A549 (cell line): Measurements from ENCODE around the gene FER. TPM values are rescaled to one million over a fixed set of nuclear protein-coding genes. Genes with fewer than 3 reads are reported as not detected.

ENCODE experiments used
- ATAC-seq, 2 experiments: fragments of 200-7000 bp in 1 of 2; fragments of >200 bp in 1 of 2; cut with Nextera tagmentation in 1 of 2; cut with Tn5 transposase in 1 of 2; 3 replicates each; pipeline versions ENCODE4 v1.8.0 to v1.9.1; 2018 to 2020; ENCODE audit warnings: mild to moderate bottlenecking in 1 of 2, moderate library complexity in 1 of 2
- CTCF ChIA-PET: fragments of 300-600 bp; sonication (Branson Sonifier 250); formaldehyde crosslinking; extraction: SDS; loops from one replicate; lab custom pipeline; 2021; ENCODE audit warnings: antibody characterized with exemption, inconsistent platforms; lab: Yijun Ruan, JAX
- POLR2A ChIA-PET: fragments of 350-600 bp; formaldehyde crosslinking; extraction: SDS; loops from one replicate; lab custom pipeline; 2021; ENCODE audit warnings: antibody characterized with exemption, inconsistent platforms; lab: Yijun Ruan, JAX
- DNase-seq, 2 experiments: peaks; one replicate each; pipeline versions ENCODE4 v3.0.0 to v3.0.0-alpha.2; 2011 to 2016; ENCODE audit warnings: low read depth in 1 of 2, low spot score in 1 of 2
- FAIRE-seq: peaks from 2 replicates; lab custom pipeline; 2011; peaks lifted over from hg19 to GRCh38; lab: Jason Lieb, UNC
- H3K27ac ChIP-seq, 2 experiments: fragments of >200 bp; sonication (Bioruptor Twin); formaldehyde crosslinking; 3 replicates each; pipeline ENCODE4 v1.5.1; 2016 to 2017
- H3K4me1 ChIP-seq: fragments of >200 bp; sonication (Bioruptor Twin); formaldehyde crosslinking; 3 replicates; pipeline ENCODE4 v1.6.1; 2016
- H3K4me2 ChIP-seq: fragments of >200 bp; sonication (Bioruptor Twin); formaldehyde crosslinking; 3 replicates; pipeline ENCODE4 v1.6.1; 2016
- H3K4me3 ChIP-seq: fragments of >200 bp; sonication (Bioruptor Twin); formaldehyde crosslinking; 3 replicates; pipeline ENCODE4 v1.5.1; 2016
- H3K9me3 ChIP-seq: fragments of >200 bp; sonication (Bioruptor Twin); formaldehyde crosslinking; 3 replicates; pipeline ENCODE4 v1.6.1; 2016
- ATOH8 ChIP-seq: fragments of 250-450 bp; sonication (Bioruptor Pico); IDR thresholded peaks from 2 replicates; pipeline ENCODE4 v1.5.0; 2020; ENCODE audit warnings: low read depth, mild to moderate bottlenecking, moderate library complexity
- BHLHE40 ChIP-seq: IDR thresholded peaks from 2 replicates; pipeline ENCODE4 v1.6.1; 2012; ENCODE audit warnings: low read depth, low read length, inconsistent platforms
- CEBPB ChIP-seq, 2 experiments: fragments of >200 bp in 1 of 2; sonication (Bioruptor Twin) in 1 of 2; formaldehyde crosslinking in 1 of 2; IDR thresholded peaks; 2 replicates each; pipeline ENCODE4 v1.6.1; 2012 to 2016
- CHD4 ChIP-seq: fragments of 200-600 bp; sonication (generic); IDR thresholded peaks from 2 replicates; pipeline ENCODE4 v1.6.1; 2016; ENCODE audit warnings: antibody characterized with exemption, mild to moderate bottlenecking, borderline replicate concordance
- FOSB ChIP-seq: fragments of 250-450 bp; sonication (Bioruptor Pico); IDR thresholded peaks from 2 replicates; pipeline ENCODE4 v1.5.0; 2020; ENCODE audit warnings: mild to moderate bottlenecking, moderate library complexity
- HDAC2 ChIP-seq: fragments of 200-600 bp; sonication (generic); IDR thresholded peaks from 2 replicates; pipeline ENCODE4 v1.6.1; 2016
- HES2 ChIP-seq: fragments of >200 bp; sonication (Bioruptor Twin); formaldehyde crosslinking; IDR thresholded peaks from 2 replicates; pipeline ENCODE4 v1.6.1; 2016
- HEYL ChIP-seq: fragments of 250-450 bp; sonication (Bioruptor Pico); IDR thresholded peaks from 2 replicates; pipeline ENCODE4 v1.8.0; 2021; ENCODE audit warnings: mild to moderate bottlenecking, moderate library complexity
- HOXA7 ChIP-seq: fragments of 250-450 bp; sonication (Bioruptor Pico); IDR thresholded peaks from 2 replicates; pipeline ENCODE4 v1.5.0; 2020; ENCODE audit warnings: mild to moderate bottlenecking, moderate library complexity
- JUN ChIP-seq, 2 experiments: fragments of >200 bp; sonication (Bioruptor Twin); formaldehyde crosslinking; IDR thresholded peaks; 2 replicates in 1 of 2; 3 replicates in 1 of 2; pipeline ENCODE4 v1.6.1; 2016 to 2017
- KDM1A ChIP-seq: fragments of 200-600 bp; sonication (generic); IDR thresholded peaks from 2 replicates; pipeline ENCODE4 v1.6.1; 2016; ENCODE audit warnings: low read depth, mild to moderate bottlenecking
- KDM5A ChIP-seq: fragments of 200-600 bp; sonication (generic); IDR thresholded peaks from 2 replicates; pipeline ENCODE4 v1.6.1; 2016; ENCODE audit warnings: antibody characterized with exemption, mild to moderate bottlenecking
- MAFK ChIP-seq: fragments of 450-650 bp; IDR thresholded peaks from 2 replicates; pipeline ENCODE4 v1.6.1; 2014; ENCODE audit not compliant: partially characterized antibody
- MAX ChIP-seq: IDR thresholded peaks from 2 replicates; pipeline ENCODE4 v1.6.1; 2012
- MAZ ChIP-seq: fragments of 150-350 bp; IDR thresholded peaks from 2 replicates; pipeline ENCODE4 v1.6.1; 2014; ENCODE audit warnings: antibody characterized with exemption, low read depth, low read length, borderline replicate concordance
- NPAS2 ChIP-seq: fragments of 250-450 bp; sonication (Bioruptor Pico); IDR thresholded peaks from 2 replicates; pipeline ENCODE4 v1.8.0; 2022; ENCODE audit warnings: mild to moderate bottlenecking, moderate library complexity, borderline replicate concordance
- POLR2A ChIP-seq: IDR thresholded peaks from 2 replicates; pipeline ENCODE4 v1.6.1; 2012; ENCODE audit warnings: mild to moderate bottlenecking, low read length
- RARB ChIP-seq: fragments of 250-450 bp; sonication (Bioruptor Pico); IDR thresholded peaks from 2 replicates; pipeline ENCODE4 v1.8.0; 2021; ENCODE audit warnings: mild to moderate bottlenecking, moderate library complexity
- RCOR1 ChIP-seq: fragments of 150-350 bp; IDR thresholded peaks from 2 replicates; pipeline ENCODE4 v1.6.1; 2014; ENCODE audit warnings: antibody characterized with exemption, low read length, low read depth
- RFX5 ChIP-seq: fragments of 450-650 bp; IDR thresholded peaks from 2 replicates; pipeline ENCODE4 v1.7.1; 2014; ENCODE audit warnings: antibody characterized with exemption, mild to moderate bottlenecking, moderate library complexity
- RNF2 ChIP-seq: fragments of 200-600 bp; sonication (generic); IDR thresholded peaks from 2 replicates; pipeline ENCODE4 v1.6.1; 2016; ENCODE audit warnings: low read depth, mild to moderate bottlenecking, antibody characterized with exemption, moderate library complexity, borderline replicate concordance
- SMC3 ChIP-seq: fragments of >200 bp; sonication (Bioruptor Twin); formaldehyde crosslinking; IDR thresholded peaks from 3 replicates; pipeline ENCODE4 v1.6.1; 2018; ENCODE audit warnings: inconsistent platforms
- SREBF2 ChIP-seq: fragments of 450-650 bp; IDR thresholded peaks from 2 replicates; pipeline ENCODE4 v1.6.1; 2014; ENCODE audit warnings: mild to moderate bottlenecking, moderate library complexity
- TFCP2L1 ChIP-seq: fragments of 250-450 bp; sonication (Bioruptor Pico); IDR thresholded peaks from 2 replicates; pipeline ENCODE4 v1.5.0; 2021; ENCODE audit warnings: mild to moderate bottlenecking
- TP53 ChIP-seq: fragments of 250-450 bp; sonication (Bioruptor Pico); IDR thresholded peaks from 2 replicates; pipeline ENCODE4 v1.5.0; 2021; ENCODE audit warnings: mild to moderate bottlenecking, moderate library complexity
- USF2 ChIP-seq: fragments of 450-650 bp; IDR thresholded peaks from 2 replicates; pipeline ENCODE4 v1.6.1; 2014; ENCODE audit warnings: antibody characterized with exemption
- ZNF302 ChIP-seq: fragments of 250-450 bp; sonication (Bioruptor Pico); IDR thresholded peaks from 2 replicates; pipeline ENCODE4 v1.9.0; 2021; ENCODE audit warnings: inconsistent platforms, mild to moderate bottlenecking, moderate library complexity
- ZSCAN20 ChIP-seq: fragments of 250-450 bp; sonication (Bioruptor Pico); IDR thresholded peaks from 2 replicates; pipeline ENCODE4 v1.8.0; 2022; ENCODE audit warnings: mild to moderate bottlenecking, moderate library complexity
- WGBS: methylation state at CpG from one replicate; pipeline ENCODE4 v1.1.6; 2017; ENCODE audit errors: missing lambda C conversion rate; 5-methylcytosine and 5-hydroxymethylcytosine counted together
- polyA plus RNA-seq, 4 experiments: library from polyadenylated mRNA; depleted of rRNA in 3 of 4; stranded (reverse); fragments of >200 nt; fragmentation: RNase III in 1 of 4; extraction: RNeasy Plus Mini Kit Qiagen cat#74134 plus additional on column Dnase treatment in 1 of 4; gene quantifications; 2 replicates in 3 of 4; 3 replicates in 1 of 4; pipeline ENCODE4 v1.2.3, GENCODE V29; 2011 to 2017

The FER gene
- polyA plus RNA-seq, 2 of the 4 experiments (the other 2 are of a cell fraction): 3.6 to 12.3 TPM

- WGBS: 90% methylated on average over 2 of the region's 2 CpGs
- TF ChIP-seq CEBPB (IDR thresholded peaks at IDR 0.05): no peak
- no peak for TF ChIP-seq TP53 (CRISPR knock-in tag)
- no peak for TF ChIP-seq JUN (IDR thresholded peaks at IDR 0.05)
- TF ChIP-seq SMC3: no peak
- TF ChIP-seq RNF2: no peak
- no peak overlapping the region for H3K4me3 ChIP-seq
- ATAC-seq: no peak
- ChIA-PET POLR2A (no interaction called here), CTCF (no interaction called here)
- peak; percentile 63 for FAIRE-seq
- DNase-seq: no peak
- no peaks in the 10 kb centered on the region for H3K9me3 ChIP-seq
- H3K4me1 ChIP-seq: no peaks in the 10 kb centered on the region
- no peak overlapping the region for H3K27ac ChIP-seq
- no peak overlapping the region for H3K4me2 ChIP-seq
These were observed 353.3 kb downstream of the FER start for GRCh38 chr5:109100971-109101370.

GRCh38 chr5:109102096-109102690 lies 354.5 kb downstream of the FER start:
- ATAC-seq: no peak
- FAIRE-seq: no peak
- no peak overlapping the region for H3K4me3 ChIP-seq
- no peak for DNase-seq
- no peaks in the 10 kb centered on the region for H3K4me1 ChIP-seq
- H3K4me2 ChIP-seq: no peak overlapping the region
- TF ChIP-seq MAZ (no peak), HDAC2 (no peak), HES2 (no peak), CEBPB (IDR thresholded peaks at IDR 0.05) (no peak), HEYL (CRISPR knock-in tag) (no peak)
- ChIA-PET POLR2A (no interaction called here), CTCF (no interaction called here)
- 91% methylated on average over 4 of the region's 4 CpGs for WGBS
- no peak overlapping the region for H3K27ac ChIP-seq
- H3K9me3 ChIP-seq: no peaks in the 10 kb centered on the region

GRCh38 chr5:109105631-109106267 lies 358.1 kb downstream of the FER start:
- ChIA-PET CTCF (no interaction called here), POLR2A (no interaction called here)
- WGBS: 68% methylated on average over 5 of the region's 5 CpGs
- FAIRE-seq: no peak
- ATAC-seq: no peak
- Histone ChIP-seq H3K9me3 (no peaks in the 10 kb centered on the region), H3K4me2 (no peak overlapping the region), H3K4me1 (no peaks in the 10 kb centered on the region), H3K4me3 (no peak overlapping the region), H3K27ac (no peak overlapping the region)
- no peak for DNase-seq
- no peak for TF ChIP-seq KDM1A
- TF ChIP-seq MAFK: peak; percentile 49
- TF ChIP-seq FOSB (CRISPR knock-in tag): no peak

- no peaks in the 10 kb centered on the region for H3K9me3 ChIP-seq
- no peaks in the 10 kb centered on the region for H3K4me1 ChIP-seq
- H3K4me2 ChIP-seq: no peak overlapping the region
- FAIRE-seq: no peak
- ChIA-PET CTCF (no interaction called here), POLR2A (no interaction called here)
- WGBS: 89% methylated on average over 2 of the region's 2 CpGs
- no peak overlapping the region for H3K4me3 ChIP-seq
- no peak for ATAC-seq
- H3K27ac ChIP-seq: no peak overlapping the region
- TF ChIP-seq USF2: no peak
- no peak for TF ChIP-seq SREBF2
- TF ChIP-seq KDM5A: no peak
- TF ChIP-seq HES2: no peak
- TF ChIP-seq CHD4: no peak
- TF ChIP-seq ZSCAN20 (CRISPR knock-in tag): no peak
- no peak for TF ChIP-seq RCOR1
- TF ChIP-seq NPAS2 (CRISPR knock-in tag): no peak
- no peak for TF ChIP-seq RARB (CRISPR knock-in tag)
- no peak for TF ChIP-seq BHLHE40
- TF ChIP-seq ZNF302: no peak
- no peak for TF ChIP-seq MAZ
- TF ChIP-seq ATOH8 (CRISPR knock-in tag): no peak
- TF ChIP-seq HOXA7 (CRISPR knock-in tag): no peak
- no peak for TF ChIP-seq MAX
- TF ChIP-seq RFX5: no peak
- TF ChIP-seq POLR2A: no peak
- no peak for TF ChIP-seq TFCP2L1 (CRISPR knock-in tag)
- no peak for DNase-seq
These were observed 364.0 kb downstream of the FER start for GRCh38 chr5:109111680-109112079.
